ENCODE data around the gene CDT1.

DNA sequence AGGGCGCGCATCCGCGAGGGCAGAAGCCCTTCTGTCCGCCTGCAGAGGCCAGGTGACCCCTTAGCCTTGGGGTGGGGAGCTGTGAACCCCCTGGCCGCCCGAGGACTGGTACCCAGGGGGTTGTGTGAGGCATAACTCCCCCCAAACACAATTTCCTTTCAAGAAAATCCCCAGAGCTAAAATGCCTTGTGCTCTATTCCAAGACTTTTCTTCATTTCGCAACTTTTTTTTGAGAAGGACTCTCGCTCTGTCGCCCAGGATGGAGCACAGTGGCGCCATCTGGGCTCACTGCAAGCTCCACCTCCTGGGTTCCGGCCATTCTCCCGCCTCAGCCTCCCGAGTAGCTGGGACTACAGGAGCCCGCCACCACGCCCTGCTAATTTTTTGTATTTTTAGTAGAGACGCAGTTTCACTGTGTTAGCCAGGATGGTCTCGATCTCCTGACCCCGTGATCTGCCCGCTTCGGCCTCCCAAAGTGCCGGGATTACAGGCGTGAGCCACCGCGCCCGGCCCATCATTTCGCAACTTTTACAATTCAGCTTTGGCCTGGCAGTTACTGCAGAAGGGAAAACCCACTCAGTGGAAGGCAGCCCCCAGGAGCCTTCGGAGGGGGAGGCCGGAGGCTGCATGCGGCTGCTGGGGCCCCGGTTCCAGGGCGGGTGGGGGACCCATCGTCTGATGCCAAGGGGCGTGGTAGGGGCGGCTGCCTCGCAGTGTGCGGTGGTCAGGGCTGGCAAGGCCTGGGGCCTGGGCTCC lies 9.1 kb downstream of the CDT1 start:
- TF ChIP-seq ZNF274 (IDR thresholded peaks at IDR 0.05; ENCODE audit: low read depth, low read length), result no peak
- no peak for TF ChIP-seq SUZ12 (IDR thresholded peaks at IDR 0.05; ENCODE audit: extremely low read depth, insufficient read depth, insufficient read length)
- no peak for TF ChIP-seq YY1 (IDR thresholded peaks at IDR 0.05; ENCODE audit: insufficient read depth, insufficient read length)

All from NT2/D1 (cell line).